Pons (tissue), 1 donor: ENCODE data around the gene TRIM10.
"Not testable (repeated sequence)": the region's sequence is repeated elsewhere in the genome, so short reads cannot be mapped to it uniquely, and the experiment has no call there.

Experiments used
- DNase-seq: peaks from one replicate; pipeline ENCODE4 v3.0.0-alpha.2; 2016; ENCODE audit warnings: low spot score

TRIM10 gene

GRCh38 chr6:30127238-30128093 lies 33.5 kb downstream of the TRIM10 start:
- no peak for DNase-seq

GRCh38 chr6:30122515-30122914 lies 38.5 kb downstream of the TRIM10 start:
- no peak for DNase-seq

GRCh38 chr6:30121446-30122366 lies 39.3 kb downstream of the TRIM10 start:
- DNase-seq = no peak

GRCh38 chr6:30118691-30119090 lies 42.3 kb downstream of the TRIM10 start:
- DNase-seq = not testable (repeated sequence)

- DNase-seq = no peak
Measured at GRCh38 chr6:30116724-30117123, 44.3 kb downstream of the TRIM10 start.

GRCh38 chr6:30113841-30114240 lies 47.2 kb downstream of the TRIM10 start:
- DNase-seq = no peak

- DNase-seq = no peak
Measured at GRCh38 chr6:30113003-30113759, 47.8 kb downstream of the TRIM10 start, which contains the start of gene TRIM31. Gene TRIM31, minus strand, starts transcription at chr6:30113090. Its CDS starts 285 bp downstream, at chr6:30112805.

GRCh38 chr6:30112402-30112994 lies 48.5 kb downstream of the TRIM10 start:
- no peak for DNase-seq

GRCh38 chr6:30111266-30111856 lies 49.6 kb downstream of the TRIM10 start:
- no peak for DNase-seq

GRCh38 chr6:30104661-30105060 lies 56.4 kb downstream of the TRIM10 start:
- no peak for DNase-seq

- no peak for DNase-seq
Measured at GRCh38 chr6:30103872-30104179, 57.2 kb downstream of the TRIM10 start.

- DNase-seq = peak; percentile 95
Measured at GRCh38 chr6:30102970-30103871, 57.8 kb downstream of the TRIM10 start.

- DNase-seq = peak; percentile 23
Measured at GRCh38 chr6:30102414-30102969, 58.5 kb downstream of the TRIM10 start.
